K562 (cell line): Measurements from ENCODE around the gene MRTFB. TPM values are rescaled to one million over a fixed set of nuclear protein-coding genes. Genes with fewer than 3 reads are reported as not detected.

ENCODE experiments used
- ATAC-seq: fragments of 200-7000 bp; cut with Tn5 transposase; 3 replicates; pipeline ENCODE4 v1.9.1; 2020; ENCODE audit warnings: moderate library complexity
- BruUV-seq: library from RNA; stranded (reverse); fragments of 400-500 nt; replicated peaks from 2 replicates; lab custom pipeline; 2021; lab: Mats Ljungman, UMichigan
- CTCF ChIA-PET: fragments of 300-600 bp; formaldehyde crosslinking; extraction: SDS; loops from one replicate; lab custom pipeline; 2021; ENCODE audit warnings: low intra/inter-chr PET ratio; lab: Yijun Ruan, JAX
- POLR2A ChIA-PET: fragments of 300-600, 350-650 bp; sonication (Branson Sonifier 250); formaldehyde crosslinking; extraction: SDS; loops from one replicate; lab custom pipeline; 2021; ENCODE audit warnings: antibody characterized with exemption, inconsistent platforms; lab: Yijun Ruan, JAX
- DNase-seq, 4 experiments: peaks; one replicate each; pipeline versions ENCODE4 v3.0.0 to v3.0.0-alpha.2; 2011 to 2018; ENCODE audit warnings: low spot score in 3 of 4, mixed read lengths in 3 of 4; ENCODE audit errors: extremely low read depth in 1 of 4
- FAIRE-seq: peaks from 2 replicates; lab custom pipeline; 2011; peaks lifted over from hg19 to GRCh38; lab: Jason Lieb, UNC
- H2AFZ ChIP-seq: 2 replicates; pipeline ENCODE4 v1.6.0; 2011; ENCODE audit warnings: low read depth, low read length, control low read depth, inconsistent platforms
- H3K27ac ChIP-seq: fragments of 200-600 bp; 3 replicates; pipeline ENCODE4 v1.8.0; 2011; ENCODE audit warnings: low read depth, mild to moderate bottlenecking, control low read depth, inconsistent platforms, low read length, moderate library complexity, mixed read lengths; ENCODE audit errors: extremely low read depth
- H3K27me3 ChIP-seq, 2 experiments: fragments of 300-600 bp in 1 of 2; 2 replicates in 1 of 2; 3 replicates in 1 of 2; pipeline versions ENCODE4 v1.6.0 to v1.8.0; 2011; ENCODE audit warnings: inconsistent platforms in 2 of 2, low read length in 2 of 2, mild to moderate bottlenecking in 1 of 2, mixed read lengths in 1 of 2, moderate library complexity in 1 of 2; ENCODE audit not compliant: control insufficient read depth in 2 of 2, insufficient read depth in 2 of 2
- H3K36me3 ChIP-seq: fragments of 300-600 bp; 3 replicates; pipeline ENCODE4 v1.8.0; 2011; ENCODE audit warnings: mild to moderate bottlenecking, low read length, inconsistent platforms; ENCODE audit not compliant: control insufficient read depth, insufficient read depth
- H3K4me1 ChIP-seq, 2 experiments: fragments of 200-600 bp in 1 of 2; replicated peaks in 1 of 2; 2 replicates in 1 of 2; 3 replicates in 1 of 2; pipeline versions ENCODE4 v1.5.1 to v1.8.0; 2011; ENCODE audit warnings: inconsistent platforms in 2 of 2, low read length in 2 of 2, mild to moderate bottlenecking in 1 of 2, mixed read lengths in 1 of 2, moderate library complexity in 1 of 2; ENCODE audit not compliant: control insufficient read depth in 2 of 2, insufficient read depth in 2 of 2
- H3K4me2 ChIP-seq: 2 replicates; pipeline ENCODE4 v1.6.1; 2011; ENCODE audit warnings: low read length, control low read depth, inconsistent platforms, mixed read lengths; ENCODE audit not compliant: insufficient read depth
- H3K4me3 ChIP-seq: fragments of 200-600 bp; sonication (generic), shearing (Covaris generic); 2 replicates; pipeline ENCODE4 v1.5.1; 2016; ENCODE audit warnings: control low read depth, inconsistent platforms
- H3K79me2 ChIP-seq: fragments of 200-600 bp; 3 replicates; pipeline ENCODE4 v1.8.0; 2011; ENCODE audit warnings: low read length, inconsistent platforms; ENCODE audit not compliant: control insufficient read depth, insufficient read depth
- H3K9ac ChIP-seq, 2 experiments: 2 replicates each; pipeline versions ENCODE4 v1.6.0 to v1.6.1; 2011; ENCODE audit warnings: low read depth in 2 of 2, low read length in 2 of 2, control low read depth in 1 of 2, inconsistent platforms in 1 of 2, mild to moderate bottlenecking in 1 of 2, mixed read lengths in 1 of 2; ENCODE audit not compliant: insufficient read depth in 1 of 2
- H3K9me1 ChIP-seq: one replicate; pipeline ENCODE4 v1.6.0; 2011; ENCODE audit warnings: inconsistent platforms, mild to moderate bottlenecking, low read length, moderate library complexity; ENCODE audit not compliant: control insufficient read depth, insufficient read depth
- H3K9me3 ChIP-seq: replicated peaks from 2 replicates; pipeline ENCODE4 v1.5.1; 2011; ENCODE audit warnings: low read depth, low read length, inconsistent platforms; ENCODE audit not compliant: control insufficient read depth, insufficient read depth
- H4K20me1 ChIP-seq: replicated peaks from 2 replicates; pipeline ENCODE4 v1.6.1; 2011; ENCODE audit warnings: low read length, inconsistent platforms, mixed read lengths; ENCODE audit not compliant: control insufficient read depth, insufficient read depth
- ARHGAP35 ChIP-seq: fragments of 450-650 bp; IDR thresholded peaks from 2 replicates; pipeline ENCODE4 v1.6.1; 2018; ENCODE audit not compliant: partially characterized antibody
- FOXO4 ChIP-seq: fragments of 450-650 bp; formaldehyde crosslinking; IDR thresholded peaks from 2 replicates; pipeline ENCODE4 v1.4.0; 2020; ENCODE audit warnings: mild to moderate bottlenecking, moderate library complexity
- HBP1 ChIP-seq: fragments of 450-650 bp; formaldehyde crosslinking; IDR thresholded peaks from 2 replicates; pipeline ENCODE4 v1.4.0; 2022; ENCODE audit warnings: missing genetic modification characterization
- RFX1 ChIP-seq: fragments of 450-650 bp; IDR thresholded peaks from 2 replicates; pipeline ENCODE4 v1.6.1; 2016; ENCODE audit warnings: mild to moderate bottlenecking, moderate library complexity
- RREB1 ChIP-seq: fragments of 250-450 bp; sonication (Bioruptor Pico); IDR thresholded peaks from 2 replicates; pipeline ENCODE4 v1.4.0; 2020
- STAG1 ChIP-seq: sonication (generic); formaldehyde crosslinking; IDR thresholded peaks from 2 replicates; pipeline ENCODE4 v1.5.0; 2020; ENCODE audit warnings: missing genetic modification reagents, borderline replicate concordance
- ZKSCAN3 ChIP-seq: fragments of 250-450 bp; sonication (Bioruptor Pico); IDR thresholded peaks from 2 replicates; pipeline ENCODE4 v1.4.0; 2020
- in situ Hi-C: fragments of 300-500 bp; cut with MboI; formaldehyde crosslinking; loops from 4 replicates; pipeline ENCODE4 v1.15.0; 2018; ENCODE audit warnings: inconsistent platforms, mixed read lengths
- intact Hi-C: fragments of 100-400 bp; cut with micrococcal nuclease; formaldehyde crosslinking; loops from 2 replicates; pipeline ENCODE4 v1.14.2; 2022
- polyA plus RNA-seq, 8 experiments: library from polyadenylated mRNA; depleted of rRNA in 4 of 8; stranded (reverse) in 5 of 8; unstranded in 3 of 8; fragments of >200 nt; fragmentation: Nextera tagmentation in 2 of 8; fragmentation: Illumina TruSeq in 1 of 8; extraction: Ambion mirVana in 2 of 8; extraction: Trizol in 1 of 8; gene quantifications; 2 replicates each; pipeline versions ENCODE4 v1.2.1 to v1.2.3, GENCODE V29; 2011 to 2014; ENCODE audit warnings: inconsistent platforms in 1 of 8, missing spikeins in 1 of 8
- total RNA-seq, 7 experiments: library from RNA; depleted of rRNA in 6 of 7; stranded (reverse); fragments of >200 nt in 6 of 7; fragmentation: Illumina TruSeq in 2 of 7; extraction: Trizol in 2 of 7; gene quantifications; 2 replicates each; pipeline versions ENCODE4 v1.2.1 to v1.2.3, GENCODE V29; 2011 to 2021; ENCODE audit warnings: low replicate concordance in 1 of 7
- TF ChIP-seq, protein P1 (sequence below): fragments of 450-650 bp; IDR thresholded peaks from 2 replicates; pipeline ENCODE4 v1.7.0; 2016; ENCODE audit warnings: borderline replicate concordance

The MRTFB gene
- total and polyA plus RNA-seq, 9 of the 15 experiments (the other 6 are each of a cell fraction or from before 2014, with no cell fraction given): 2.2 to 12.7 (median 7.0) TPM

- TF ChIP-seq RREB1: no peak
- TF ChIP-seq ARHGAP35: no peak
- TF ChIP-seq, all 486 proteins: peak for 0
These were observed 32.0 kb downstream of the MRTFB start (continued) for GRCh38 chr16:14102925-14103720.

DNA sequence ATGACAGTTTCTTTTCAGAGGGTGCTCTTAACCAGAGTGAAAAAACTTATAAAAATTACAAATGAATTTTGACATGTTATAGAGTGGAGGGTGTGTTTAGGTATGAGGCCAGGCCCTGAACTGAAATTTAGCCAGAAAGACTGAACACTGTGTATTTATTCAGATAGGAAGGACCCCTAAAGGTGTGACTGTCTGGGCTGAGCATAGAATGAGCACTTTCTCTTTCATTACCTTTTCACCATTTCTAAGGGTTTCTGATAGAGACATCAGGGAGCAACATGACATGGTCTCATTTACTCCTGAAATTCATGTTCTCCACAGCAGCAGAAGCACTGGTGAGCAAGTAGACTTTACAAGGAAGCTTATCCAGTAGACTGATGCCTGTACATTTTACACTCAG, 32.9 kb downstream of the MRTFB start:
- no peak for FAIRE-seq
- intact Hi-C loops: no loop called here
- ChIA-PET CTCF (no interaction called here), POLR2A (interaction anchor here (0.6 kb wide), 1 partner anchor 1303 kb away, joined by 3 read pairs; no protein-coding TSS in a partner anchor)
- Histone ChIP-seq H3K4me1 (no peaks in the 10 kb centered on the region; a peak in 1 of 5 replicates), H4K20me1 (peaks cover 6% of the 10 kb centered on the region; the same call in 1 of the 2 replicates), H3K9me1 (no peaks in the 10 kb centered on the region), H3K9me3 (no peaks in the 10 kb centered on the region), H3K27me3 (no peaks in the 10 kb centered on the region), H2AFZ (no peak overlapping the region), H3K9ac (no peak overlapping the region), H3K4me2 (no peak overlapping the region), H3K27ac (no peak overlapping the region), H3K79me2 (peaks cover 7% of the 10 kb centered on the region; the same call in 2 of the 3 replicates), H3K36me3 (no peaks in the 10 kb centered on the region), H3K4me3 (no peak overlapping the region)
- no TSS peak for BruUV-seq
- in situ Hi-C loops: no loop called here
- no peak for DNase-seq
- no peak for ATAC-seq
- TF ChIP-seq FOXO4 (CRISPR knock-in tag) (no peak), HBP1 (CRISPR knock-in tag) (no peak), ZKSCAN3 (no peak), STAG1 (CRISPR knock-in tag) (no peak), RFX1 (no peak)
- TF ChIP-seq, protein P1, sequence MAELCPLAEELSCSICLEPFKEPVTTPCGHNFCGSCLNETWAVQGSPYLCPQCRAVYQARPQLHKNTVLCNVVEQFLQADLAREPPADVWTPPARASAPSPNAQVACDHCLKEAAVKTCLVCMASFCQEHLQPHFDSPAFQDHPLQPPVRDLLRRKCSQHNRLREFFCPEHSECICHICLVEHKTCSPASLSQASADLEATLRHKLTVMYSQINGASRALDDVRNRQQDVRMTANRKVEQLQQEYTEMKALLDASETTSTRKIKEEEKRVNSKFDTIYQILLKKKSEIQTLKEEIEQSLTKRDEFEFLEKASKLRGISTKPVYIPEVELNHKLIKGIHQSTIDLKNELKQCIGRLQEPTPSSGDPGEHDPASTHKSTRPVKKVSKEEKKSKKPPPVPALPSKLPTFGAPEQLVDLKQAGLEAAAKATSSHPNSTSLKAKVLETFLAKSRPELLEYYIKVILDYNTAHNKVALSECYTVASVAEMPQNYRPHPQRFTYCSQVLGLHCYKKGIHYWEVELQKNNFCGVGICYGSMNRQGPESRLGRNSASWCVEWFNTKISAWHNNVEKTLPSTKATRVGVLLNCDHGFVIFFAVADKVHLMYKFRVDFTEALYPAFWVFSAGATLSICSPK: no peak
